SK-N-SH (cell line): ENCODE results near the gene MRGPRX3.

Source experiments
- JUND ChIP-seq: IDR thresholded peaks from 2 replicates; pipeline ENCODE4 v1.4.0; 2012
- MAX ChIP-seq: IDR thresholded peaks from 2 replicates; pipeline ENCODE4 v1.4.0; 2012; ENCODE audit warnings: low read depth
- TF ChIP-seq, protein P1 (sequence below): fragments of 200-600 bp; sonication (generic); IDR thresholded peaks from 2 replicates; pipeline ENCODE4 v1.6.1; 2017; ENCODE audit warnings: antibody characterized with exemption, mild to moderate bottlenecking, moderate library complexity

DNA sequence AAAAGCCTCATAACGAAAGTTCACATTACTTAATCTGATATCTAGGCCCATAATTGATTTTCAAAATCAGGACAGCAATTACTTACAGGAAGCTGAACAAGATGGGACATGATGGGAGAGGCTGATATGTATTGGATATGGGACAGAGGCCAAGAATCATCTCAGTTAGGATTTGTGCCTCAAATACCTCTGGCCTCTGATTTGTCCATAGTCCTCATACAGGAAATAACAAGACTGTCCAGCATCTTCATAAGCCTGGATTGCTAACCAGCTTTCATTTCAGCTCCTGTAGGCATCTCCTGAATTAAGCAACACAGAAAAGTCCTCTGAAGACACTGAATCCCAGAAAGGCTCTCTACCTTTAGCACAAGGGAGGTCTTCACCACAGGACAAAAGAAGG, 36.0 kb downstream of the MRGPRX3 start:
- TF ChIP-seq, protein P1, sequence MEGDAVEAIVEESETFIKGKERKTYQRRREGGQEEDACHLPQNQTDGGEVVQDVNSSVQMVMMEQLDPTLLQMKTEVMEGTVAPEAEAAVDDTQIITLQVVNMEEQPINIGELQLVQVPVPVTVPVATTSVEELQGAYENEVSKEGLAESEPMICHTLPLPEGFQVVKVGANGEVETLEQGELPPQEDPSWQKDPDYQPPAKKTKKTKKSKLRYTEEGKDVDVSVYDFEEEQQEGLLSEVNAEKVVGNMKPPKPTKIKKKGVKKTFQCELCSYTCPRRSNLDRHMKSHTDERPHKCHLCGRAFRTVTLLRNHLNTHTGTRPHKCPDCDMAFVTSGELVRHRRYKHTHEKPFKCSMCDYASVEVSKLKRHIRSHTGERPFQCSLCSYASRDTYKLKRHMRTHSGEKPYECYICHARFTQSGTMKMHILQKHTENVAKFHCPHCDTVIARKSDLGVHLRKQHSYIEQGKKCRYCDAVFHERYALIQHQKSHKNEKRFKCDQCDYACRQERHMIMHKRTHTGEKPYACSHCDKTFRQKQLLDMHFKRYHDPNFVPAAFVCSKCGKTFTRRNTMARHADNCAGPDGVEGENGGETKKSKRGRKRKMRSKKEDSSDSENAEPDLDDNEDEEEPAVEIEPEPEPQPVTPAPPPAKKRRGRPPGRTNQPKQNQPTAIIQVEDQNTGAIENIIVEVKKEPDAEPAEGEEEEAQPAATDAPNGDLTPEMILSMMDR: no peak
- TF ChIP-seq MAX: no peak
- TF ChIP-seq JUND: no peak
